Kidney epithelial cell (primary cell): ENCODE results near the gene PDLIM7. TPM values are rescaled to one million over a fixed set of nuclear protein-coding genes. Genes with fewer than 3 reads are reported as not detected.

ENCODE experiments used
- DNase-seq: peaks from one replicate; pipeline ENCODE4 v3.0.0-alpha.2; 2010; ENCODE audit warnings: low read depth
- H3K27me3 ChIP-seq: 2 replicates; pipeline ENCODE4 v1.6.0; 2011; ENCODE audit warnings: low read length; ENCODE audit not compliant: control insufficient read depth, insufficient read depth
- H3K36me3 ChIP-seq: 2 replicates; pipeline ENCODE4 v1.5.1; 2011; ENCODE audit warnings: low read length; ENCODE audit not compliant: control insufficient read depth, insufficient read depth
- H3K4me3 ChIP-seq: 2 replicates; pipeline ENCODE4 v1.5.1; 2011; ENCODE audit warnings: low read depth, mild to moderate bottlenecking, control low read depth, low read length
- CTCF ChIP-seq: IDR thresholded peaks from 2 replicates; pipeline ENCODE4 v1.5.1; 2011; ENCODE audit warnings: mild to moderate bottlenecking, moderate library complexity, low read length, control low read depth, inconsistent platforms; ENCODE audit not compliant: insufficient read depth, poor library complexity, severe bottlenecking
- total RNA-seq: library from RNA; depleted of rRNA; stranded (reverse); fragments of >200 nt; gene quantifications from 2 replicates; pipeline ENCODE4 v1.2.3, GENCODE V29; 2015

Gene PDLIM7
- total RNA-seq, 1 donor from 2014 or later: 467 TPM

GRCh38 chr5:177434942-177435738 is 62.3 kb downstream of the PDLIM7 start:
- no peak for TF ChIP-seq CTCF
- Histone ChIP-seq H3K36me3 (peaks cover 6% of the 10 kb centered on the region), H3K4me3 (no peak overlapping the region), H3K27me3 (no peaks in the 10 kb centered on the region)
- no peak for DNase-seq

GRCh38 chr5:177434437-177434836 is 63.0 kb downstream of the PDLIM7 start:
- no peak for DNase-seq
- peaks cover 6% of the 10 kb centered on the region for H3K36me3 ChIP-seq
- TF ChIP-seq CTCF: no peak
- no peaks in the 10 kb centered on the region for H3K27me3 ChIP-seq
- H3K4me3 ChIP-seq: no peak overlapping the region

GRCh38 chr5:177433658-177434217 is 63.7 kb downstream of the PDLIM7 start:
- peaks cover 6% of the 10 kb centered on the region for H3K36me3 ChIP-seq
- no peak for DNase-seq
- no peaks in the 10 kb centered on the region for H3K27me3 ChIP-seq
- no peak overlapping the region for H3K4me3 ChIP-seq
- no peak for TF ChIP-seq CTCF

Other genes with a start within 250 kb of the PDLIM7 start
- 28.3 and 35.9 TPM in 2 replicates for gene RAB24, start 193.9 kb downstream of the PDLIM7 start, total RNA-seq
- 178 and 199 TPM in 2 replicates for gene PRELID1, start 193.8 kb downstream of the PDLIM7 start, total RNA-seq
- 3.4 and 6.6 TPM in 2 replicates for gene MXD3, start 185.7 kb downstream of the PDLIM7 start, total RNA-seq
- gene LMAN2, start 145.9 kb downstream of the PDLIM7 start, total RNA-seq: 279 and 308 TPM in 2 replicates
- 14.5 and 22.9 TPM in 2 replicates for gene RGS14, start 139.7 kb downstream of the PDLIM7 start, total RNA-seq
- not detected in 2 replicates for gene SLC34A1, start 113.2 kb downstream of the PDLIM7 start, total RNA-seq
- not detected in 2 replicates for gene PFN3, start 96.9 kb downstream of the PDLIM7 start, total RNA-seq
- gene F12, start 88.0 kb downstream of the PDLIM7 start, total RNA-seq: 4.0 and 5.1 TPM in 2 replicates
- gene GRK6, start 70.9 kb downstream of the PDLIM7 start, total RNA-seq: 34.9 and 46.4 TPM in 2 replicates
- 5.8 and 10.3 TPM in 2 replicates for gene PRR7, start 50.8 kb downstream of the PDLIM7 start, total RNA-seq
- 429 and 434 TPM in 2 replicates for gene DBN1, start 24.0 kb downstream of the PDLIM7 start, total RNA-seq
- 1.1 TPM in 2 replicates for gene DOK3, start 12.2 kb upstream of the PDLIM7 start, total RNA-seq
- gene DDX41, start 19.4 kb upstream of the PDLIM7 start, total RNA-seq: 151 and 191 TPM in 2 replicates
- 21.9 and 29.5 TPM in 2 replicates for gene FAM193B, start 57.0 kb upstream of the PDLIM7 start, total RNA-seq
- 163 and 175 TPM in 2 replicates for gene TMED9, start 94.6 kb upstream of the PDLIM7 start, total RNA-seq
- 40.7 and 46.5 TPM in 2 replicates for gene B4GALT7, start 102.5 kb upstream of the PDLIM7 start, total RNA-seq